ENCODE data around the gene TUBGCP5.

DNA sequence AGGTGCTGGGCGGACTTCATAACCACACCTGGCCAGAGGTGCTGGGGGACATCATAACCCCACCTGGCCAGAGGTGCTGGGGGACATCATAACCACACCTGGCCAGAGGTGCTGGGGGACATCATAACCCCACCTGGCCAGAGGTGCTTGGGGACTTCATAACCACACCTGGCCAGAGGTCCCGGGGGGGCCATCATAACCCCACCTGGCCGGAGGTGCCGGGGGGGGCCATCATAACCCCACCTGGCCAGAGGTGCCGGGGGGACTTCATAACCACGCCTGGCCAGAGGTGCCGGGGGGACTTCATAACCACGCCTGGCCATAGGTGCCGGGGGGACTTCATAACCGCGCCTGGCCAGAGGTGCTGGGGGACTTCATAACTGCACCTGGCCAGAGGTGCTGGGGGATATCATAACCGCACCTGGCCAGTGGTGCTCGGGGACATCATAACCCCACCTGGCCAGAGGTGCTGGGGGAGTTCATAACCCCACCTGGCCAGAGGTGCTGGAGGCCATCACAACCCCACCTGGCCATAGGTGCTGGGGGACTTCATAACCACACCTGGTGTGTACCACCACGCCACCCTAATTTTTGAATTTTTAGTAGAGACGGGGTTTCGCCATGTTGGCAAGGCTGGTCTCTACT, 10.7 kb upstream of the TUBGCP5 start:
- TF ChIP-seq, protein P1, sequence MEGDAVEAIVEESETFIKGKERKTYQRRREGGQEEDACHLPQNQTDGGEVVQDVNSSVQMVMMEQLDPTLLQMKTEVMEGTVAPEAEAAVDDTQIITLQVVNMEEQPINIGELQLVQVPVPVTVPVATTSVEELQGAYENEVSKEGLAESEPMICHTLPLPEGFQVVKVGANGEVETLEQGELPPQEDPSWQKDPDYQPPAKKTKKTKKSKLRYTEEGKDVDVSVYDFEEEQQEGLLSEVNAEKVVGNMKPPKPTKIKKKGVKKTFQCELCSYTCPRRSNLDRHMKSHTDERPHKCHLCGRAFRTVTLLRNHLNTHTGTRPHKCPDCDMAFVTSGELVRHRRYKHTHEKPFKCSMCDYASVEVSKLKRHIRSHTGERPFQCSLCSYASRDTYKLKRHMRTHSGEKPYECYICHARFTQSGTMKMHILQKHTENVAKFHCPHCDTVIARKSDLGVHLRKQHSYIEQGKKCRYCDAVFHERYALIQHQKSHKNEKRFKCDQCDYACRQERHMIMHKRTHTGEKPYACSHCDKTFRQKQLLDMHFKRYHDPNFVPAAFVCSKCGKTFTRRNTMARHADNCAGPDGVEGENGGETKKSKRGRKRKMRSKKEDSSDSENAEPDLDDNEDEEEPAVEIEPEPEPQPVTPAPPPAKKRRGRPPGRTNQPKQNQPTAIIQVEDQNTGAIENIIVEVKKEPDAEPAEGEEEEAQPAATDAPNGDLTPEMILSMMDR (IDR thresholded peaks at IDR 0.05): no peak
- no peak for TF ChIP-seq POLR2AphosphoS5 (IDR thresholded peaks at IDR 0.05)
- TF ChIP-seq POLR2A (IDR thresholded peaks at IDR 0.05; ENCODE audit: low read depth): no peak
